ENCODE results near the gene TSR3.
"Not testable (repeated sequence)": the region's sequence is repeated elsewhere in the genome, so short reads cannot be mapped to it uniquely, and the experiment has no call there.

Gene TSR3

GRCh38 chr16:1335996-1336395 lies 15.7 kb downstream of the TSR3 start:
- DNase-seq, result peak; percentile 9

GRCh38 chr16:1335211-1335971 lies 16.3 kb downstream of the TSR3 start:
- no peak for DNase-seq

- no peak for DNase-seq
These were observed 16.9 kb downstream of the TSR3 start for GRCh38 chr16:1334739-1335138.

GRCh38 chr16:1333854-1334700 lies 17.6 kb downstream of the TSR3 start:
- DNase-seq, result no peak

GRCh38 chr16:1333149-1333812 lies 18.4 kb downstream of the TSR3 start, which contains the start of gene BAIAP3:
Gene BAIAP3 (plus strand): TSS chr16:1333645. CDS start chr16:1338550, 4,905 bp downstream.
- no peak for DNase-seq

GRCh38 chr16:1332618-1333148 lies 19.0 kb downstream of the TSR3 start:
- no peak for DNase-seq

- peak; percentile 17 for DNase-seq
These were observed 19.7 kb downstream of the TSR3 start for GRCh38 chr16:1331712-1332617.

GRCh38 chr16:1330931-1331711 lies 20.6 kb downstream of the TSR3 start:
- no peak for DNase-seq

- DNase-seq, result no peak
These were observed 21.3 kb downstream of the TSR3 start for GRCh38 chr16:1330260-1330914.

- DNase-seq, result not testable (repeated sequence)
These were observed 22.7 kb downstream of the TSR3 start for GRCh38 chr16:1328961-1329360.

- not testable (repeated sequence) for DNase-seq
These were observed 23.5 kb downstream of the TSR3 start for GRCh38 chr16:1328136-1328535.

- no peak for DNase-seq
These were observed 24.1 kb downstream of the TSR3 start for GRCh38 chr16:1327619-1327947.

GRCh38 chr16:1326946-1327618 lies 24.6 kb downstream of the TSR3 start:
- DNase-seq, result no peak

GRCh38 chr16:1326391-1326790 lies 25.3 kb downstream of the TSR3 start:
- DNase-seq, result no peak

GRCh38 chr16:1325673-1326371 lies 25.9 kb downstream of the TSR3 start:
- DNase-seq, result no peak

- no peak for DNase-seq
These were observed 26.4 kb downstream of the TSR3 start for GRCh38 chr16:1325261-1325660.

- no peak for DNase-seq
These were observed 27.3 kb downstream of the TSR3 start for GRCh38 chr16:1324286-1324826.

GRCh38 chr16:1323296-1324239 lies 28.1 kb downstream of the TSR3 start:
- DNase-seq, result no peak
